CMK (cell line): ENCODE results near the gene GRK5.
"Not testable (repeated sequence)": the region's sequence is repeated elsewhere in the genome, so short reads cannot be mapped to it uniquely, and the experiment has no call there.

Experiments
- DNase-seq: peaks from one replicate; pipeline ENCODE4 v3.0.0-alpha.2; 2010; ENCODE audit warnings: low read depth

GRK5 gene

GRCh38 chr10:119421891-119422681 is 214.7 kb downstream of the GRK5 start:
- DNase-seq: no peak

- DNase-seq: no peak
Observed at GRCh38 chr10:119422682-119423509, 215.5 kb downstream of the GRK5 start.

GRCh38 chr10:119423510-119424257 is 216.3 kb downstream of the GRK5 start:
- DNase-seq: no peak

- DNase-seq: no peak
Observed at GRCh38 chr10:119424258-119424975, 217.0 kb downstream of the GRK5 start.

GRCh38 chr10:119425102-119425880 is 217.9 kb downstream of the GRK5 start:
- no peak for DNase-seq

- DNase-seq: no peak
Observed at GRCh38 chr10:119425881-119426170, 218.5 kb downstream of the GRK5 start.

GRCh38 chr10:119426699-119427098 is 219.3 kb downstream of the GRK5 start:
- DNase-seq: no peak

GRCh38 chr10:119427263-119427864 is 220.0 kb downstream of the GRK5 start:
- no peak for DNase-seq

GRCh38 chr10:119428789-119429188 is 221.4 kb downstream of the GRK5 start:
- DNase-seq: peak; percentile 60

GRCh38 chr10:119429771-119430170 is 222.4 kb downstream of the GRK5 start:
- peak; percentile 41 for DNase-seq

GRCh38 chr10:119431034-119431772 is 223.8 kb downstream of the GRK5 start:
- DNase-seq: peak; percentile 90

- no peak for DNase-seq
Observed at GRCh38 chr10:119431773-119432135, 224.4 kb downstream of the GRK5 start.

GRCh38 chr10:119434942-119435341 is 227.6 kb downstream of the GRK5 start:
- DNase-seq: not testable (repeated sequence)

- no peak for DNase-seq
Observed at GRCh38 chr10:119438717-119439116, 231.3 kb downstream of the GRK5 start.

- DNase-seq: no peak
Observed at GRCh38 chr10:119439922-119440321, 232.6 kb downstream of the GRK5 start.

GRCh38 chr10:119441151-119441821 is 233.9 kb downstream of the GRK5 start:
- DNase-seq: no peak

GRCh38 chr10:119441921-119442757 is 234.8 kb downstream of the GRK5 start:
- no peak for DNase-seq

- DNase-seq: no peak
Observed at GRCh38 chr10:119442758-119443060, 235.3 kb downstream of the GRK5 start.

GRCh38 chr10:119443441-119443840 is 236.1 kb downstream of the GRK5 start:
- DNase-seq: no peak
